CD4-positive, alpha-beta memory T cell (primary cell): ENCODE measurements around the gene C4BPB. TPM values are rescaled to one million over a fixed set of nuclear protein-coding genes. Genes with fewer than 3 reads are reported as not detected.
"Not testable (repeated sequence)": the region's sequence is repeated elsewhere in the genome, so short reads cannot be mapped to it uniquely, and the experiment has no call there.

ENCODE experiments used
- CTCF ChIA-PET: fragments of 350-600 bp; sonication (Branson Sonifier 250); formaldehyde crosslinking; loops from one replicate; lab custom pipeline; 2021; ENCODE audit warnings: inconsistent platforms; ENCODE audit not compliant: partially characterized antibody; lab: Charles Lee
- POLR2A ChIA-PET: fragments of 350-600 bp; sonication (Branson Sonifier 250); formaldehyde crosslinking; loops from one replicate; lab custom pipeline; 2021; ENCODE audit not compliant: partially characterized antibody; lab: Charles Lee
- DNase-seq, 5 donors: peaks; one replicate each; pipeline versions ENCODE4 v3.0.0 to v3.0.0-alpha.2; 2020 to 2022; ENCODE audit warnings: mixed read lengths in 1 of 5
- H3K27ac ChIP-seq: one replicate; pipeline ENCODE4 v1.7.0; 2013; ENCODE audit warnings: low read depth, low read length
- H3K27me3 ChIP-seq: 2 replicates; pipeline ENCODE4 v1.7.0; 2013; ENCODE audit warnings: mild to moderate bottlenecking, low read length, moderate library complexity; ENCODE audit not compliant: insufficient read depth
- H3K36me3 ChIP-seq: 2 replicates; pipeline ENCODE4 v1.7.0; 2013; ENCODE audit warnings: mild to moderate bottlenecking, low read length, moderate library complexity; ENCODE audit not compliant: insufficient read depth
- H3K4me1 ChIP-seq: 2 replicates; pipeline ENCODE4 v1.7.0; 2013; ENCODE audit warnings: mild to moderate bottlenecking, low read length, moderate library complexity; ENCODE audit not compliant: insufficient read depth
- H3K4me3 ChIP-seq, 2 donors: one replicate each; pipeline ENCODE4 v1.7.0; 2013; ENCODE audit warnings: low read length in 2 of 2, mild to moderate bottlenecking in 1 of 2
- H3K9me3 ChIP-seq, 2 donors: one replicate each; pipeline ENCODE4 v1.7.0; 2013; ENCODE audit warnings: low read length in 2 of 2, control low read depth in 1 of 2; ENCODE audit not compliant: control insufficient read depth in 1 of 2
- H3K27ac Mint-ChIP-seq, 7 donors: one replicate each; pipeline ENCODE4 v1.8.0; 2020 to 2021; ENCODE audit warnings: mixed read lengths in 7 of 7, mild to moderate bottlenecking in 6 of 7, inconsistent platforms in 3 of 7, moderate library complexity in 3 of 7
- H3K27me3 Mint-ChIP-seq, 2 donors: one replicate each; pipeline ENCODE4 v1.8.0; 2020 to 2021; ENCODE audit warnings: mixed read lengths in 2 of 2
- H3K36me3 Mint-ChIP-seq, 2 donors: one replicate each; pipeline ENCODE4 v1.8.0; 2020 to 2021; ENCODE audit warnings: mixed read lengths in 2 of 2, inconsistent platforms in 1 of 2, mild to moderate bottlenecking in 1 of 2
- H3K4me1 Mint-ChIP-seq, 4 donors: one replicate each; pipeline ENCODE4 v1.8.0; 2020 to 2021; ENCODE audit warnings: mixed read lengths in 4 of 4, mild to moderate bottlenecking in 1 of 4
- H3K4me3 Mint-ChIP-seq, 8 donors: one replicate each; pipeline ENCODE4 v1.8.0; 2020 to 2021; ENCODE audit warnings: mixed read lengths in 8 of 8, mild to moderate bottlenecking in 7 of 8, moderate library complexity in 6 of 8, inconsistent platforms in 3 of 8
- H3K9me3 Mint-ChIP-seq, 8 donors: one replicate each; pipeline ENCODE4 v1.8.0; 2020 to 2021; ENCODE audit warnings: mixed read lengths in 8 of 8, mild to moderate bottlenecking in 5 of 8, inconsistent platforms in 3 of 8, moderate library complexity in 1 of 8
- intact Hi-C: fragments of 100-400 bp; cut with micrococcal nuclease; formaldehyde crosslinking; loops from one replicate; pipeline ENCODE4 v1.15.1; 2023
- polyA plus RNA-seq, 2 donors: library from polyadenylated mRNA; unstranded; fragments of 300-500 nt; fragmentation: Illumina TruSeq; gene quantifications; one replicate each; pipeline ENCODE4 v1.2.3, GENCODE V29; 2021
- total RNA-seq, 2 experiments: library from RNA; stranded (reverse); gene quantifications; one replicate each; pipeline ENCODE4 v1.2.3, GENCODE V29; 2021

The C4BPB gene
- total RNA-seq (under 1 TPM in 1 of 2 experiments, not detected in 1; 0.35 TPM), polyA plus RNA-seq (under 1 TPM in 1 of 2 donors, not detected in 1; 0.90 TPM)

- Mint-ChIP-seq H3K4me3 (peak within 1 kb of the TSS; percentile 63 to 84 (median 74)), H3K27ac (peak within 1 kb of the TSS in 4 of 7 donors; percentile 46 to 72 (median 64)), H3K36me3 (no peaks in the 10 kb centered on the region), H3K27me3 (peaks cover 3 to 11% of the 10 kb centered on the region in 2 donors), H3K4me1 (peaks cover 6 to 11% (median 9%) of the 10 kb centered on the region in 4 donors), H3K9me3 (no peaks in the 10 kb centered on the region)
- Histone ChIP-seq H3K4me1 (no peaks in the 10 kb centered on the region), H3K4me3 (no peak within 1 kb of the TSS), H3K27me3 (no peaks in the 10 kb centered on the region), H3K27ac (no peak within 1 kb of the TSS), H3K9me3 (no peaks in the 10 kb centered on the region), H3K36me3 (no peaks in the 10 kb centered on the region)
- POLR2A ChIA-PET, result interaction anchor here (0.5 to 1.0 kb wide), 2 partner anchors 18 to 419 kb away, joined by 3 read pairs; no protein-coding TSS in a partner anchor
- CTCF ChIA-PET, result interaction anchor here (0.9 to 3.9 kb wide), 6 partner anchors 8 to 411 kb away, joined by 3 to 13 read pairs (median 3); partner anchors contain the start of genes CR1 and CR2
- DNase-seq, result peak in 3 of 5 donors; percentile 5 to 27 (median 12)
- intact Hi-C loops, result no loop called here
Observed at GRCh38 chr1:207088701-207089626, at the start of gene C4BPB. Gene C4BPB (plus strand): TSS chr1:207088860. CDS start chr1:207089532, 672 bp downstream.

GRCh38 chr1:207039380-207040180 lies 49.1 kb upstream of the C4BPB start:
- no peaks in the 10 kb centered on the region for H3K9me3 ChIP-seq
- ChIA-PET CTCF (interaction anchor here (0.5 to 1.9 kb wide), 2 partner anchors 45 to 435 kb away, joined by 3 to 4 read pairs; no protein-coding TSS in a partner anchor), POLR2A (no interaction called here)
- no peak overlapping the region for H3K4me3 ChIP-seq
- H3K27ac ChIP-seq, result no peak overlapping the region
- H3K4me3 Mint-ChIP-seq, result no peak overlapping the region
- H3K27me3 ChIP-seq, result no peaks in the 10 kb centered on the region
- H3K27me3 Mint-ChIP-seq, result peaks cover 2 to 7% of the 10 kb centered on the region in 2 donors
- H3K27ac Mint-ChIP-seq, result no peak overlapping the region
- intact Hi-C loops, result no loop called here
- no peak for DNase-seq
- peaks cover under 1% of the 10 kb centered on the region for H3K4me1 ChIP-seq
- H3K4me1 Mint-ChIP-seq, result peaks cover 0 to 11% (median 2%) of the 10 kb centered on the region in 4 donors
- H3K36me3 ChIP-seq, result no peaks in the 10 kb centered on the region
- no peaks in the 10 kb centered on the region for H3K9me3 Mint-ChIP-seq
- H3K36me3 Mint-ChIP-seq, result peaks cover 5 to 11% of the 10 kb centered on the region in 2 donors

DNA sequence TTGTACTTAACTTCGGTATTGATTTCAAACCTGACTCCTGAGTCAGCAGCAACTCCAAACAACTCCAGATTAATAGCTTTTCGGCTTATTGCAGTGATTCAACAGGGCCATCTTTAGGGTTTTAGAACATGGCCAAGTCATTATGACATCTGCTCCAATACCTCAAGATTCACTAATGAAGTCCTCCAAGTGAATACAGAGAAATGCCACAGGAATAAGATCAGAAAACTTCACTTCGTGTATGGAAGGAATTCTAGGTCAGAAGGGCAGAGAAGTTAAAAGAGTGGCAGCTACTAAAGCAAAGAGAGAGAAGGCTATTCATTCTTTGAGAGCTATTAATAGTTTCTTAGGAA lies 48.5 kb upstream of the C4BPB start:
- DNase-seq, result no peak
- no peak overlapping the region for H3K27ac ChIP-seq
- CTCF ChIA-PET, result interaction anchor here (0.5 to 1.9 kb wide), 2 partner anchors 44 to 436 kb away, joined by 3 to 4 read pairs; no protein-coding TSS in a partner anchor
- no peaks in the 10 kb centered on the region for H3K36me3 ChIP-seq
- no peaks in the 10 kb centered on the region for H3K9me3 ChIP-seq
- no peak overlapping the region for H3K4me3 ChIP-seq
- no peak overlapping the region for H3K27ac Mint-ChIP-seq
- H3K4me1 Mint-ChIP-seq, result peaks cover 3 to 15% (median 6%) of the 10 kb centered on the region in 4 donors
- no peaks in the 10 kb centered on the region for H3K27me3 ChIP-seq
- no peaks in the 10 kb centered on the region for H3K9me3 Mint-ChIP-seq
- POLR2A ChIA-PET, result no interaction called here
- H3K4me1 ChIP-seq, result peaks cover 6% of the 10 kb centered on the region
- H3K27me3 Mint-ChIP-seq, result peaks cover 2% of the 10 kb centered on the region in 2 donors
- no peak overlapping the region for H3K4me3 Mint-ChIP-seq
- peaks cover 8 to 14% of the 10 kb centered on the region in 2 donors for H3K36me3 Mint-ChIP-seq
- intact Hi-C loops, result no loop called here

- H3K4me1 ChIP-seq, result peaks cover 18% of the 10 kb centered on the region
- H3K27ac Mint-ChIP-seq, H3K27ac ChIP-seq, DNase-seq, H3K27me3 Mint-ChIP-seq, H3K9me3 ChIP-seq, H3K4me3 Mint-ChIP-seq, CTCF ChIA-PET, H3K4me3 ChIP-seq, H3K36me3 ChIP-seq, intact Hi-C loops, H3K9me3 Mint-ChIP-seq, H3K27me3 ChIP-seq: not testable (repeated sequence)
- POLR2A ChIA-PET, result interaction anchor here (0.6 to 1.0 kb wide), 2 partner anchors 9 to 39 kb away, joined by 3 to 4 read pairs; no protein-coding TSS in a partner anchor
- peaks cover 8 to 27% (median 12%) of the 10 kb centered on the region in 4 donors for H3K4me1 Mint-ChIP-seq
- peaks cover 20% of the 10 kb centered on the region in 2 donors for H3K36me3 Mint-ChIP-seq
Observed at GRCh38 chr1:207041397-207041796, 47.3 kb upstream of the C4BPB start.

DNA sequence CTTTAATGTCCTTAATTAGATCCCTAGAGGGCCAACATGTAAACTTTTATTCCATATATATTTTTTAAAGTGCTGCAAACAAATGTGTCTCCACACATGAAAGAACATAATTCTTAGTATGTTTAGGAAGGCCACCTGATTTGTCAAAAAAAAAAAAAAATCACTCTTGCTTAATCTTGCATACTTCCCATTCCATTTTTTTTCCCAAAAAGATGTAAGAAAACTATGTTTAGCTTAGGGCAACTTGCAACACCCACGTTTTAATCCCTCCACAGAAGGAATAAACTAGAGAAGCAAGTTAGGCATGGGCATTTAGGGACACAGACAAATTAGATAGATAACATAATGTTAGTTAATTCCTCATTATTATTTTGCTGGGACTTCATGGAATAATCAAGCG lies 43.2 kb upstream of the C4BPB start:
- H3K36me3 Mint-ChIP-seq, result peaks cover 29 to 53% of the 10 kb centered on the region in 2 donors

GRCh38 chr1:207047505-207047904 lies 41.2 kb upstream of the C4BPB start:
- H3K27ac ChIP-seq, result no peak overlapping the region
- Mint-ChIP-seq H3K27me3 (no peaks in the 10 kb centered on the region), H3K27ac (peak overlapping the region in 1 of 7 donors; percentile 16), H3K9me3 (no peaks in the 10 kb centered on the region), H3K4me1 (peaks cover 26 to 77% (median 50%) of the 10 kb centered on the region in 4 donors), H3K4me3 (peak overlapping the region in 2 of 8 donors; percentile 35 to 40), H3K36me3 (peaks cover 28 to 53% of the 10 kb centered on the region in 2 donors)
- H3K4me1 ChIP-seq, result peaks cover 61% of the 10 kb centered on the region
- POLR2A ChIA-PET, result no interaction called here
- DNase-seq, result no peak
- no peaks in the 10 kb centered on the region for H3K9me3 ChIP-seq
- intact Hi-C loops, result no loop called here
- H3K27me3 ChIP-seq, result no peaks in the 10 kb centered on the region
- no peak overlapping the region for H3K4me3 ChIP-seq
- CTCF ChIA-PET, result interaction anchor here (4.8 kb wide), 1 partner anchor 32 kb away, joined by 62 read pairs; no protein-coding TSS in a partner anchor
- H3K36me3 ChIP-seq, result peaks cover 14% of the 10 kb centered on the region

More for the DNA sequence above, 43.2 kb upstream of the C4BPB start:
- ChIA-PET CTCF (interaction anchor here (0.9 kb wide), 1 partner anchor 30 kb away, joined by 3 read pairs; no protein-coding TSS in a partner anchor), POLR2A (interaction anchor here (1.4 kb wide), 1 partner anchor 8 kb away, joined by 4 read pairs; the partner anchor contains the start of gene PFKFB2)
- no peaks in the 10 kb centered on the region for H3K27me3 ChIP-seq
- peak overlapping the region in 2 of 7 donors; percentile 57 to 59 for H3K27ac Mint-ChIP-seq
- H3K27ac ChIP-seq, result no peak overlapping the region
- no peaks in the 10 kb centered on the region for H3K27me3 Mint-ChIP-seq
- no peak overlapping the region for H3K4me3 ChIP-seq
- DNase-seq, result no peak
- intact Hi-C loops, result no loop called here
- H3K9me3 Mint-ChIP-seq, result no peaks in the 10 kb centered on the region
- H3K4me3 Mint-ChIP-seq, result peak overlapping the region in 1 of 8 donors; percentile 15
- H3K4me1 ChIP-seq, result peaks cover 47% of the 10 kb centered on the region
- peaks cover 14% of the 10 kb centered on the region for H3K36me3 ChIP-seq
- H3K9me3 ChIP-seq, result no peaks in the 10 kb centered on the region
- H3K4me1 Mint-ChIP-seq, result peaks cover 19 to 60% (median 37%) of the 10 kb centered on the region in 4 donors
